ENCODE measurements around the gene SYNE2. TPM values are rescaled to one million over a fixed set of nuclear protein-coding genes. Genes with fewer than 3 reads are reported as not detected.

SYNE2 gene
- total RNA-seq, 1 experiment from 2014 or later: 9.7 TPM

DNA sequence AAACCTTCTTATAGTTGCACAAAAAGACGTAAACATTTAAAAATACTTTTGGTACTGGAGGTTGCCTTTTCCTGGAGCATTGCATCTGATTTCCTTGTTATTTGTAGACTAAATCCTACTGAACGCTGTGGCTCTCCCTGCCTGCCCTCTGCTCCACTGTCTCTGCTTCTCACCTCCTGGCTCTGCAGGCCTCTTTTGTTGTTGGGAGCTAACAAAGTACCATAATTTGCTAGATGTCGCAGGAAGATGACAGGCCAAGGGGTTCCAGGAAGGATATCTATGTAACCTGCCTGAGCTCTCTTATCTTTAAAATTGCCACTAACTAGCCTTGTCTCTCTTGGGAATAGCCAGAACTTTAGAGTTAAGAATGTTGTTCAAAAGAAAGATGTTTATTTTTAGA is 21.4 kb downstream of the SYNE2 start:
- DNase-seq (ENCODE audit: low spot score): no peak

DNA sequence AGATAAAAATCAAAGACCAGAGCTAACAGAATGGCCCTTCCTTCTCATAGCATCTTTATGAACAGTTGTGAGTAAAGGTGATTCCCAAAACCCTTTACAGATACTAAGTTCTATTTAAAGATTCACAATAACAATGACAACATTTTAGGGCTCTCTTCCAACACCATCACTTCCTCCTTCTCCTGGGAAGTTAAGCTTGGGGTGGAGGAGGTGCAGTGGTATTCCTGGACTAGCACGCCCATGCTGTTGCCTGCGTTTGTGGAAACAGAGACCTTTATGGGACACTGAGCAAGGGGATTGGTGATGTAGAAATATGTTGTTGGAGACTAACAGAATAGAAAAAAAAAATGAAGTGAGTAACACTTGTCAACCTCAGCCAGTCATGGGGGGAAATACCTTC is 22.5 kb downstream of the SYNE2 start:
- DNase-seq (ENCODE audit: low spot score): peak; percentile 62

DNA sequence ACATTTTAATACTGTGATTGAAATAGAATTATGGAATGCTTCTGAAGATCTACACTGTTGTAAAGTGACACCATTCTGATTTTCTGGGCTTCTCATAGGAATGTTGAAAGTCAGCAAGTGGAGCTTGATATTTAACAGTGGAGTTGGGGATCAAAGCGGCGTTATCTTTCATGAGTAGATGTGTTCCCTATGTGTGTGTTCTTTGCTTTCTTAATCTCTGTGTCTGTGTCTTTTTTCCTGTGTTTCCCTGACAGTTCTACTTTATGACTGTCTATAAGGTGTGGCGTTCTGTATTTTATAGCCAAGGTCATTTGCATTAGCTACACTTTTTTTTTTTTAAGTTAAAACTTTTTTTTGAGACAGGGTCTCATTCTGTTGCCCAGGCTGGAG is 24.7 kb downstream of the SYNE2 start:
- DNase-seq (ENCODE audit: low spot score): no peak

DNA sequence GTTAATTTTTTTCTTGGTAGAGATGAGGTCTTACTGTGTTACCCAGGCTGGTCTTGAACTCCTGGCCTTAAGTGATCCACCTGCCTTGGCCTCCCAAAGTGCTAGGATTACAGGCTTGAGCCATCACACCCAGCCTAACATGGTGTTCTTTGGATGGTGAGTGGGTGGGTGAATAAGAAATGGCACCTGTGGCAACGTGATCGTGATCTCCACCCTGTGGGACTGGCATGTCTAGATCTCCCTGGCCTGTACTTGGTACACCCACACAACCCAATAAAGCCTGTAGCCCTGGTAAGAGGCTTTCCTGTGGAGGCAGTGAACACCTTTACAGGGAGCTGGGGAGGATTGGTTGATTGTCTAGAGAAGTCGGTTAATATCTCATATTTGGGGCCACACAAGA is 25.2 kb downstream of the SYNE2 start:
- no peak for DNase-seq (ENCODE audit: low spot score)

DNA sequence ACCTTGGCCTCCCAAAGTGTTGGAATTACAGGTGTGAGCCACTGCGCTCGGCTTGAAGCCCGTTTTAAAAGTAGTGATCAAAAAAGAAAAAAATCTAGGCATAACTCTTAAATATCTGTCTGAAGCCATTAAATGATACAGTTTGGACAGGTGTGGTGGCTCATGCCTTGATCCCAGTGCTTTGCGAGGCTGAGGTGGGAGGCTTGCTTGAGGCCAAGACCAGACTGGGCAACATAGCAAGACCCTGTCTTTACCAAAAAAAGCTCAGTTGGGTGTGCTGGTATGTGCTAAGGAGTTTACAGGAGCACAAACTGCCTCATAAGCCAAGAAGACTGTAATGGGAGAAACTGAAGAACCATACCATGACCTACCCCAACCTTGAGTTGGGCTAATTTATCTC is 26.0 kb downstream of the SYNE2 start:
- DNase-seq (ENCODE audit: low spot score): no peak

DNA sequence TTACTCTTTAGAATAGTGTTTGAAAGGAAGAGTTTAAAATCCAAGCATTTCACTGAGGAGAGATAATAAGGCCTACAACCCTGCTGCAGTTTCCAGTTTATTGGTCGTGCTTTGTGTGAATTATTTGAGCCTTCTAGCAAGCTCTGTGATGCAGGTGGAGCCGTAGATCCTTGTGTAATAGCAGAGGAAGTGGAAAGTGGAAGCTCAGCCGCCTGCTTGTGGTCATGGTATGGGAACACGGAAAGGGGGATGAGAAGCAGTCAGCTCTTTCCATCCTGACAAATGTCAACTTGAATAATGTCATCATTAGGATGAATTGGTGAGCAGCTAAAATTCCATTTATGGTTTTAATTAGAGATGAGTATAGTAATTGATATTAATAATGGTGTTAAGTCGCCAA is 29.1 kb downstream of the SYNE2 start:
- no peak for DNase-seq (ENCODE audit: low spot score)

DNA sequence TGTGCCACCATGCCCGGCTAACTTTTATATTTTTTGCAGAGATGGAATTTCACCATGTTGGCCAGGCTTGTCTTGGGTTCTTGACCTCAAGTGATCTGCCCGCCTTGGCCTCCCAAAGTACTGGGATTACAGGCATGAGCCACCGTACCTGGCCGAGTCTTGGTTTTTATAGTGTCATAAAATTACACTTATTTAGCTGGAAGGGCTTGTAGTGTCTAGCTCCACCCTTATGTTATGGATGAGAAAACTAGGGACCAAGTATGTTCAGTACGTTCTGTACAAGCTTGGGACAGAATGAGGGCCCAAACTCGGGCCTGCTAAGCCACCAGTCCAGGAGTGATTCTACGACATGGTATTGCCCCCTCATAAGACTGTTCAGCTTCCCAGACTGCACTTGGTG is 35.1 kb downstream of the SYNE2 start:
- DNase-seq (ENCODE audit: low spot score): no peak

DNA sequence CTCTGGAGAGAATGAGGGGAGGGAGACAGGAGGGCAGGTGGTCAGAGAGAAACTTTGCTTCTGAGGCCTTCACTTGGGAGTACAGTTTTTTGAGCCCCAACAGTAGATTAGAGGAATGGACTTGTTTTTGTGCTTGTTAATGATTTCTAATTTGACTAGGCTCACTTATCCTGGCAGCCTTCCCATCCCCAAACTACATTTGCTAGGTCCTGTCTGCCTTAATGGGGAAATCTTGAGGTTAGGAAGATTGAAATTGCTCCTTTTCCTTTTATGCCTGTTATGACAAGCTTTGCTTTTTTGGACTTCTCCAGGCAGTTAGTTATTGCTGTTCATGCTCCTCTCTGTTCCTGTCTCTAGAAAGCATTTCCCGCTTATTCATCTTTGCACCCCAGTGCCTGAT is 37.7 kb downstream of the SYNE2 start:
- DNase-seq (ENCODE audit: low spot score): no peak

DNA sequence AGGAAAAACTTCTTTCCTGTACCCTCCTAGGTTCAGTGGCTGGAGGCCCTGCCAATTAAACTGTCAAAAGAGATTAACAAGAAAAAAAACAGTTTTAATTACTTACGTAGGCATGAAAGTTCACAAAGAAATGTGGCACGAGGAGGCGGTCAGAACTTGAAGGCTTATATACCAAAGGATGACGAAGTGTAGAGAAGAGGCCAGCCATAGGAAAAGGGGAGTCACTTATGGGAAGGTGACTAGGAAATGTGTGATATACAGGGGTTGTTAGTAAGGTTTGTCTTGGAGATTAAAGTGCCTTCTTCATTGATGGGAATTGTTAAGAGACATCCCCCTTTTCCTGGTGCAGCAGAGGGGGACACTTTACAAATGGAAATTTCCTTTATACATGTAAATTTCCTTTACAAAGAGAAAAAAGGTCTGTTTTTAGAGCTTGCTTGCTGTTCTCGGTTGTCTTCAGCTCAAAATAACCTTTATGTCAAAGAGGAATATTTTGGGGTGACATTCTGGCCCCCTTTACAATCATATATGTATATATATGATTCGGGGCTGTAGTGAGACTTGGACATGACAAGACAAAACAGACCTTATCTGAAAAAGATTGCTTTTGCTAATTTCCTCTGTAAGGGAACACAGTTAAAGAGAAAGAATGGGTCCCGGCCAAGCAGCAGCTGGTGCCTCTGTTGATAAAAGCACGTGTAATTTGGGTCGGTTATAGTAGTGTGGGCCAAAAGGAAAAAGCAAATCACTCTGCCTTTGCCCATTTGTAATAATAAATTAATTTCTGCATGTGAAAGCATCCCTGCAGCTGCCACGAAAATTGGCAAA is 38.6 kb downstream of the SYNE2 start:
- no peak for DNase-seq (ENCODE audit: low spot score)

DNA sequence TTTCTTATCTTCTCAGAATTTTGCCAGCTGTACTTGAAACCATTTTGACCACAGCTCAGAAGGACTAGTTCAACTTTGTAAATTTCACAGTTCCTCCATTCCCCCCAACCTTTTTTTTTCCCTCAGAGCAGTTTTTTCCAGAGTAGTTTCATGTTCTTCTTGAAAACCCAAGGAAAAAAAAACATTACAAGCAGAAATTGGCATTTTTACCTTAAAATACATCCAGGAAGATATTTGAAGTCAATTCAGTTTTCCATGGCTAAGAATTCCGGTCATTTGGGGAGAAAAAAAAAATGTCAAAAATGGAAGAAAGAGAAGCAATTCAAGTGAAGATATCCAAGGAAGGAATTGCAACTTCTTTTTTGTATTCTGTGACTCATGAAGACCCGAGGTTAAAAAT is 39.5 kb downstream of the SYNE2 start:
- no peak for DNase-seq (ENCODE audit: low spot score)

DNA sequence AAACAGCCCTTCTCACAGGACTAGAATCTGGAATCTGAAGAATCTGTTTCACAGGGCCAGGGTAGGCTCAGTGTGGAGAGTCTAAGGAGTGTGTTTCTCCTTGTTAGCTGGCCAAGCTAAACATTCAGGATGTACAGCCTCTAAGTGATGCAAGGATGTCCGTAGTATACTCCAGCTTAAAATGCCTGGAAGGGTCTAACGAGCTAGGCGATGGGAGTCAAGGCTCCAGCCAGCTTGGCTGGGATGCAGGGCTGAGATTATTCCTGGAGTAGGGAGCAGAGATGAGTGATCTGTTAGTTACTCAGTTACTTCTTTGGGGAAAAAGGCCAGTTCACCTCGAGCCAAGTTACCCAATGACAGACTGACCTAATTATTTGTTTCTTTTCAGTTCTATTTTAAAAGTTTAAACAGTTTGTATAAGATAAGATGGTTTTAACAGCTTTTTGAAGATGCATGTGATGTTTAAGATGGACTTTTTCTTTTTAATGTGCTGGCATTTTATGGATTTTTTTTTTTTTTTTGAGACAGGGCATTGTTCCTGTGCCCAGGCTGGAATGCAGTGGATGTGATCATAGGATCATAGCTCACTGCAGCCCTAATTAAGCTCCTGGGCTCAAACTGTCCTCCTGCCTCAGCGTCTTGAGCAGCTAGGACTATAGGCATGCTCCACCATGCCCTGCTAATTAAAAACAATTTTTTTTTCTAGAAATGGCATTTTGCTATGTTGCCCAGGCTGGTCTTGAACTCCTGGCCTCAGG is 41.1 kb downstream of the SYNE2 start:
- DNase-seq (ENCODE audit: low spot score): peak; percentile 7

DNA sequence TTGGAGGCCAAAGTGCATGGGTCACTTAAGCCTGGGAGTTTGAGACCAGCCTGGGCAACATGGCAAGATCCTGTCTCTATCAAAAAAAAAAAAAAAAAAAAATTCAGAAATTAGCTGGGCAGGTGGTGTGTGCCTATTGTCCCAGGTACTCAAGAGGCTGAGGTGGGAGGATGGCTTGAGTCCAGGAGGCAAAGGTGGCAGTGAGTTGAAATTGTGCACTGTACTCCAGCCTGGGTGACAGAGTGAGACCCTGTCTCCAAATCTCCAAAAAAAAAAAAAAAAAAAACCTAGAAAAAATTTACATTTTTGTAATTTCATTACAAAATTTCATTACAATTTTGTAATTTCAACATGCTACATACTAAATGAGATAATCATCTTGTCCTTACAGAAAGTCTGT is 42.7 kb downstream of the SYNE2 start:
- DNase-seq (ENCODE audit: low spot score): no peak

DNA sequence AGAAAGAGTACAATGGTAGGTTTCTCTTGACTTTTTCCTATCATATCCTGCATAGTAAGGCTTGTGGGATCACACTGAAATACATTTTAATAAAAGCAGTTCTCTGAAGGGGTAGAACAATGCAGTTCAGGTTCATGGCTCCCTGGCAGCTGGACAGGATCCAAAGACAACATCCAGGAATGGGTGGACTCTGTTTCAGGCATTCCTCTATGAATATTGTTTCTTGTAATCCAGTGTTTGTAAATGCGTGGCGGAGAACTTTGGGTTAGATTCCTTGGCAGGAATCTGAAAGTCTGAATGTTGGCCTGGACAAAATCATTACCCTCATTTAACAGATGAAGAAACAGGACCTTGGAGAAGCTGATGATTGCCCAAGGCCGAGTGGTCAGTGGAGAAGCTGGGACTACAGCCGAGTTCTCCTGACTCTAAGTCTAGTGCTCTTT is 43.5 kb downstream of the SYNE2 start:
- peak; percentile 37 for DNase-seq (ENCODE audit: low spot score)

DNA sequence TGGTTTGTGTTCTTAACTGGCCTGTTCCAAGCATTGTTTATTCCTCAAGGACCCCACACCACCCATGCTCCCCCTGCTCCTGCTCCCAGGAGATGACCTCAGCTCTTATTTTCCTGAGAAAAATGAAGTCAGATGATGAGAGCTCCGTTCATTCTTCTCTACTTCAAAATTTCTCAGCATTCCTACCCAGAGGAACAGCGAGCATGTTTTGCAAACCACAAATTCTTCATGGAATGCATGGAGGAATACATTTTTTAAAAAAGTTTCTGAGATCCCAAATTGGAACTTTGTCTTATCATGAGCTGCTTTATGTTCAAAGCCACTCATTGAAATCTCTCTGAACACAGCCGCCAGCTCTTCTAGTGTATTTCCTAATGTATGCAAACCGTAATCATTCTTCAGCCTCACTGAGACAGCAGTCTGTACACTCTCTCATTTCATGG is 44.9 kb downstream of the SYNE2 start:
- no peak for DNase-seq (ENCODE audit: low spot score)

DNA sequence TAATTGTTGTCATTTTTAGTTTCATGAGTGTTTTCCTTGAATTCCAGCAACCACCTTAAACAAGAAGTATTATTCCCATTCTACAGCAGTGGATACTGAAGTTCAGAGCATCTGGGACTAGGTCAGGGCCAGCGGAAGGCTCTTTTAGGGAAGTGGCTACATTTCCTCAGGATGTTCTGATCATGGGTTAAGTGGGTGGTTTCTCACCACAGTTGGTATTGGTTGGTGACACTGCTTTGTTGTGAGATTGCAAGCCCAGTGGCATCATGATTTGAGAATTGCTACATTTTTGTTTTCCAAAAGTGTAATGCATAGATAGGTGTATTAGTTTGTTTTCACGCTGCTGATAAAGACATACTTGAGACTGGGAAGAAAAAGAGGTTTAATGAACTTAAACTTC is 47.1 kb downstream of the SYNE2 start:
- DNase-seq (ENCODE audit: low spot score): no peak

DNA sequence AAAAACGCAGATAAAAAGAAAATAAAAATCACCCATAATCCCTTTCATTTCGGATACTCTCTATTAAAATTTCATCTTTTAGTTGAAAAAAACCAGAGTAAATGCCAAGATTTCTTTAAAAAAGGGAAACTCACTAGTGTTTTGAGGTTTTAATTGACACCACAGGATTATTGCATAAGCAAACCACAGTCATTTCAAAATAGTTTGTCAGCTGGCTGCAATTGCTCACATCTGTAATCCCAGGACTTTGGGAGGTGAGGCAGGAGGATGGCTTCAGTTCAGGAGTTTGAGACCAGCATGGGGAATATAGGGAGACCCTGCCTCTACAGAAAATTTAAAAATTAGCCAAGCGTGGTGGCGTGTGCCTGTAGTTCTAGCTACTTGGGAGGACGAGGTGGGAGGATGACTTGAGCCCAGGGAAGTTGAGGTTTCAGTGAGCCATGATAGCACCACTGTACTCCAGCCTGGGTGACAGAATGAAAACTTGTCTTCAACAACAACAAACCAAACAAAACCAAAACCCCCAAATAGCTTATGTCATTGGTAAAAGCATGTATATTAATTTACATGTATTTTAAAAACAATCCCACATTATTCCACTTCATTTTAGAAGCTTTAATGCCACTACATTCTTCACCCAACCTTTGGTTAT is 48.8 kb downstream of the SYNE2 start:
- DNase-seq (ENCODE audit: low spot score): no peak

DNA sequence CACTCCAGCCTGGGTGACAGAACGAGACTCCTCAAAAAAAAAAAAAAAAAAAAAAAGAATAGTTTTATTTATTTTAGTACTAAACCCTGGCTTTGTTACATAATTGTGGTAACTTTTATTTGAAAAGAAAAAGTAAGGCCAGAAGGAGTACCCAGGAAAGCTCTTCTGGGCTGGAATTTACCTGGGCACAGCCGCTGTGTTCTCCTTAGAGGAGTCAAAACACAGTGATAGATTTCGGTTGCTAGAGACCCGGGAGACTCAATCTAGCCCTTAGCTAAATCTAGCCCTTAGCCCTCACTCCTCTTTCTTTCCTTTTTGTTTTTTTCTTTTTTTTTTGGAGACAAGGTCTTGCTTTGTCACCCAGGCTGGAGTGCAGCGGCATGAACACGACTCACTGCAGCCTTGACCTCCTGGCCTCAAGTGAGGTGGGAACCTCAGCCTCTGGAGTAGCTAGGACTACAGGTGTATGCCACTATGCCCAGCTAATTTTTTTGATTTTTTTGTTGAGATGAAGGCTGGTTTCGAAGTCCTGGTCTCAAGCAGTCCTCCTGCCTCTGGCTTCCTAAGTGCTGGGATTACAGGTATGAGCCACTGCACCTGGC is 49.7 kb downstream of the SYNE2 start:
- no peak for DNase-seq (ENCODE audit: low spot score)

DNA sequence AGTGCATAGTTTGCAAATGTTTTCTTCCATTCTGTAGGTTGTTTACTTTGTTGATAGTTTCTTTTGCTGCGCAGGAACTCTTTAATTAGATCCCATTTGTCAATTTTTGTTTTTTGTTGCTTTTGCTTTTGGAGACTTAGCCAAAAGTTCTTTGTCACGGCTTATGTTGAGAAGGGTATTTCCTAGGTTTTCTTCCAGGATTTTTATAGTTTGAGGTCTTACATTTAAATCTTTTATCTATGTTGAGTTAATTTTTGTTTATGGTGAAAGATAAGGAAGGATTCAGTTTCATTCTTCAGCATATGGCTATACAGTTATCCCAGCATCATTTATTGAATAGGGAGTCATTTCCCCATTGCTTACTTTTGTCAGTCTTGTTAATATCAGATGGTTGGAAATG is 51.9 kb downstream of the SYNE2 start:
- DNase-seq (ENCODE audit: low spot score): no peak

DNA sequence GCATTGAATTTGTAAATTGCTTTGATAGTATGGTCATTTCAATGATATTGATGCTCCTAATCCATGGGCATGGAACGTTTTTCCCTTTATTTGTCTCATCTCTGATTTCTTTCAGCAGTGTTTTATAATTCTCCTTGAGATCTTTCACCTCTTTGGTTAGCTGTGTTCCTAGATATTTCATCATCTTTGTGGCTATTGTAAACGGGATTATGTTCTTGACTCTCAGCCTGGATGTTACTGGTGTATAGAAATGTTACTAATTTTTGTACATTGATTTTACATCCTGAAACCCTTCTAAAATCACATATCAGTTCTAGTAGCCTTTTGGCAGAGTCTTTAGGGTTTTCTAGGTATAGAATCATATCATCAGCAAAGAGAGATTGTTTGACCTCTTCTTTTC is 52.6 kb downstream of the SYNE2 start:
- no peak for DNase-seq (ENCODE audit: low spot score)

DNA sequence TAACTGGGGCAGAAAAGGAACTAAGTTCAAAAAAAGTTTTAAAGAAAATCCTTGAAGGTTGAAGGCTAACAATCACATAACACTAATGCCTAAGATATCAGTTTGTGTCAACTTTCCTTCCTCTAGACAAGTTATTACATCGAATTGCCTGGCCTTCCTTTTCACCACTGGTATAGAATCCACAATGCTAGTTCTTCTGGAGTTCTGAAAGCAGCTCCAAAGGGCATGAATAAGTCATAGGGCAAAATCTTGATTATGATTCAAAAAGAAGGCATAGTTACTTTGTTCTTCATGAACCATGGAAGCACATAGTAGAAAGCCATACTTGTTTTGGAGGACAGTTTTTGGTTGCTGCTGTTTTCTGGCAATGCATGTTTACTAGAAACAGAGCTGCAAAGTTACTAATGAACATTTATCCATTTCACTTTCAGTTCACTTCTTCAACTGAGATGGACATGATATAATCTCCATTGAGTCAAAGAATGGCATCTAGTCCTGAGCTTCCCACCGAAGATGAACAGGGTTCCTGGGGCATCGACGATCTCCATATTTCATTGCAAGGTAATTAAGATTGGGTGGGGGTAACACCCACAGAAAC is 56.0 kb downstream of the SYNE2 start:
- no peak for DNase-seq (ENCODE audit: low spot score)

DNA sequence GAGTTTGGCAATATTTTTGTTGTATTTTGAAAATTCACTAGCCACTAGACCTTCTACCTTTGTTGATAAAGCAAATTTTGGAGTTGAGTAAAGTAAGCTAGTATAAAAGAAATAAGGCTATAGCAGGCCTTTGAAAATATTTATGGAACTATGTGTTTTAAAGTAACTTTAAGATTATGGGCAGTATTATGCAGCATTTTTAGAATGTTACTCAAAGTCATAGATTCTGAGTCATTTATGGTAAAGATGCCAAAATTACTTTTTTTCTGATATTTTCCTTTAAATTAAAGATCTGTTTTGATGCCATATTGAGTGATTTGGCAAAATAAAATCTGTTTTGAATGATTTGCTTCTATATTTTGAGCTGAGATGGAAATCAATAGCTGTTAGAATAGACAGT is 57.2 kb downstream of the SYNE2 start:
- DNase-seq (ENCODE audit: low spot score): no peak
